ENCODE data around the gene REC8.
A peak's percentile ranks its signal among the peaks of the same experiment; 100 is the strongest.

Gene REC8

DNA sequence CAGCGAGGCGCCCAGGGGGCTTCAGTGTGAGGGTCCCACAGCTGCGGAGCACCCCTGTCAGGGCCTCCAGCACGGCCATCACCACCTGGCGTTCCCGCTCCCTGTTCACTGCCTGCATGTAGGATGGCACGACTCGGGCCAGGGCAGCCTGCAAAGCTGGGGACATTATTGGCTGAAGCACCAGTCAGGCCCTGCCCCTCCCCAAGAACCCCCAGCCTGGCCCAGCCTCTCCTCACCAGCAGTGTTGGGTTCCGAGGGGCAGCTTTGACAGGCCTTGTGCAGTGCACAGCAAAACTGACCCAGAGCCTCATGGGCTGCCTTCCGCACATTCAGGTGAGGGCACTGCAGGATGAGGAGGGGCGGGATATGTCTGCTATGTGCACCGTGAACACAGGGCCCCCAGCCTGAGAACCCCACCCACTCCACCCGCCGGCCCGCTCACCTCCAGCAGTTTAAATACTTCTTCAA lies 11.2 kb downstream of the REC8 start:
- TF ChIP-seq, protein P1, sequence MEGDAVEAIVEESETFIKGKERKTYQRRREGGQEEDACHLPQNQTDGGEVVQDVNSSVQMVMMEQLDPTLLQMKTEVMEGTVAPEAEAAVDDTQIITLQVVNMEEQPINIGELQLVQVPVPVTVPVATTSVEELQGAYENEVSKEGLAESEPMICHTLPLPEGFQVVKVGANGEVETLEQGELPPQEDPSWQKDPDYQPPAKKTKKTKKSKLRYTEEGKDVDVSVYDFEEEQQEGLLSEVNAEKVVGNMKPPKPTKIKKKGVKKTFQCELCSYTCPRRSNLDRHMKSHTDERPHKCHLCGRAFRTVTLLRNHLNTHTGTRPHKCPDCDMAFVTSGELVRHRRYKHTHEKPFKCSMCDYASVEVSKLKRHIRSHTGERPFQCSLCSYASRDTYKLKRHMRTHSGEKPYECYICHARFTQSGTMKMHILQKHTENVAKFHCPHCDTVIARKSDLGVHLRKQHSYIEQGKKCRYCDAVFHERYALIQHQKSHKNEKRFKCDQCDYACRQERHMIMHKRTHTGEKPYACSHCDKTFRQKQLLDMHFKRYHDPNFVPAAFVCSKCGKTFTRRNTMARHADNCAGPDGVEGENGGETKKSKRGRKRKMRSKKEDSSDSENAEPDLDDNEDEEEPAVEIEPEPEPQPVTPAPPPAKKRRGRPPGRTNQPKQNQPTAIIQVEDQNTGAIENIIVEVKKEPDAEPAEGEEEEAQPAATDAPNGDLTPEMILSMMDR (conservative IDR thresholded peaks at IDR 0.05; ENCODE audit: control insufficient read depth, insufficient read depth, low read depth, low read length), result no peak
- H3K4me3 ChIP-seq (ENCODE audit: control insufficient read depth, low read depth, low read length), result no peak overlapping the region
- no peak for DNase-seq (ENCODE audit: low read depth)

DNA sequence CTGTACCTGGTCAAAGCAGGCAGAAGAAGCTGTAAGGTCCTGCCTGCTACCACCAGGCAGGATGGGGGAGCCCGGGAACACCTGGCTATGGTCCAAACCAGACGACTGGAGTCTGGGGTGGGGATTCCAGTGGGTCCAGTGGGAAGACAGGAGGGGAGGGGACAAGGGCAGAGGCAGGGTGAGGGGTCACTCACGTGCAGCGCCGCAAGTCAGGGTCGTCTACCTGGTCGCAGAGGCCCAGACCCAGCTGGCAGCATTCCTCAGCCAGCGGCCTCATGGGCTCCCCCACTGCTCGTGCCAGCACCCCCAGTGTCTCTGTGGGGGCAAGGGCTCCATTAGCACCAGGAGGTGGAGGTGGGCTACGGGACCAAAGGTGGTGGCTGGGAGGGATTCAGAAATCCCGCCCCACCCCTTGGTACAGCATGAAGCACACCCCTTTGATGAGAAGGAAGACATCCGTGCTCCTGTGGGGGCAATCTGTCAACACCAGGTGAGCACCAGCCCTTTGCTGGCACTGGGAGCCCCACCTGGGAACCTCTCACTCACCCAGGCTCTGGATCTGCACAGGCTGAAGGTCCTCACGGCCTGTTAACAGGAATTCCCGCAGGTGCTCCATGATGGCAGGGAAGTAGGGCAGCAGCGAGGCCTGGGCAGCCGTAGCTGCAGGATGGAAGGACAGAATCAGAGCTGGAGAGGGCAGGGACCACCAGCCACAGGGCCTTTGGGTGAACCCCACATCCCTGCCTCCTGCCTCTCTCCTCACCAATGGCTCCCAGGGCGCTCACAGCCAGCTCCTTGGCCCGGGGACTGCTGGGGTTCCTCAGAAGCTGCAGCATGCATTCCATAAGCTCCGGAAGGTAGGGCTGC lies 12.5 kb downstream of the REC8 start:
- TF ChIP-seq, protein P1 (conservative IDR thresholded peaks at IDR 0.05; ENCODE audit: control insufficient read depth, insufficient read depth, low read depth, low read length), result no peak
- no peak for DNase-seq (ENCODE audit: low read depth)
- no peak overlapping the region for H3K4me3 ChIP-seq (ENCODE audit: control insufficient read depth, low read depth, low read length)

DNA sequence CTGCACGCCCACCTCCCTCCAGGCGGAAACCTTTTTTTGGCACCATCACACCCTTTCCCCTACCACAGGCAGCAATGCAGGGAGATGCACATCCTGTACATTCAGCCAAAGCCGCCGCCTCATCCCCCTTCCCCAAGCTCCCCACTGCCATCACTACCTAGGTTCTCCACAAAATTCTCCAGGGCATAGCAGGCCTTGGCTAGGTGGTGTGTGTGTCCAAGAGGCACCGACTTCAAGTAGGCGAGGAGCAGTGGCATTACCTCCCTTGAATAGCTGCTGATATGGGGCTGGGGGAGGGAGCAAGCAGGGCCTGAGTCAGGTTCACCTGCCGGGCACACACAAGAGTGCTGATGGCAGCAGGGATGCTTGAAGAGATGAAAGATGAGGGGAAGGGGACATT lies 13.1 kb downstream of the REC8 start:
- TF ChIP-seq, protein P1 (conservative IDR thresholded peaks at IDR 0.05; ENCODE audit: control insufficient read depth, insufficient read depth, low read depth, low read length), result no peak

DNA sequence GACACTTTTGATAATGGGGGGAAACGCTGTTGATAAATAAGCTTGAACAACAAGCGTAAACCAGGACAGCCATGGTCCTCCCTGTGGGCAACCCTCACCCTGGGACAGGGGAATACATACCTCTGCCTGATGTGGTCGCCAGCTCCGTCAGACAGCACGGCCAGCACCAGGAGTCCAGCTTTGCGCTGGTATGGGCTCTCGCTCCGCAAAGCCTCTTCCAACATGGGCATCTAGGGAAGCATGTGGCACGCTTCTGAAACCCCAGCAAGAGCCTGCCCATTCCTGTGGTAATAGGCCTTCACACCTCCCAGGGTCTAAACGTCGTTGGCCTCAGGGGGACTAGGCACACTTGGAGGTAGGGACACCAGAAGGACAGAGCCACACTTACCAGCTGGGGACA lies 13.9 kb downstream of the REC8 start:
- TF ChIP-seq, protein P1 (conservative IDR thresholded peaks at IDR 0.05; ENCODE audit: control insufficient read depth, insufficient read depth, low read depth, low read length), result no peak
- H3K4me3 ChIP-seq (ENCODE audit: control insufficient read depth, low read depth, low read length), result no peak overlapping the region
- no peak for DNase-seq (ENCODE audit: low read depth)

More for the DNA sequence above, 13.1 kb downstream of the REC8 start:
- H3K4me3 ChIP-seq (ENCODE audit: control insufficient read depth, low read depth, low read length), result no peak overlapping the region
- DNase-seq (ENCODE audit: low read depth), result no peak

DNA sequence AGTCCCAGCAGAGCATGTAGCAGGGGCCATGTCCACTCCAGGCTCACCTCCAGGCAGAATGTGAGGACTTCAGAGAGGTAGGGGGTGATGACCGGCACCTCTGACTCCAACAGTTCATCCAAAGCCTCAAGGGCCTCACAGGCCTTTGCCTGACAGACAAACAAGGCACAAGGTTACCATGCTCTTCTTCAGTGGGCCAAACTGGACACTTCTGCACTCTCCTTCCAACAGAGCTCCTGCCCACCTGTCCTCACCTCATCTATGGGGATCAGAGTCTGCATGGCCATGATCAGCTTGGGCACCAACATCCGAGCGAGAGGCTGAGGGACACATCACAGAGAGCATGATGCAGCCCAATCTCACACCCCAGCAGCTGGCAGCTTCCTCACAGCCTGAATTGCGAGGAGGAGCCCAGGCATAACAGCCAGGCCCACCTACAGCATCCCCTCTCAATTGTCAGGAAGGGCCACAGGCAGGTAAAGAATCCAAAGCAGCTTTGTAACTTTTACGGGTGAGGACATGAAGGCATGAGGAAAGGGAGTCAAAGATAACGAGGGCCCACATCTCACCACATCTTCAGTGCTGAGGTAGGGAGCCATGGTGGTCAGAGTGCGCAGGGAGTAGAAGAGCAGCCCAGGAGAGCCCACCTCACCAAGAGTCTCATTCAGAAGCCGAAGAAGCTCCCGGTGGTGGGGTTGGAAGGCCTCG lies 15.1 kb downstream of the REC8 start:
- no peak overlapping the region for H3K4me3 ChIP-seq (ENCODE audit: control insufficient read depth, low read depth, low read length)
- TF ChIP-seq, protein P1 (conservative IDR thresholded peaks at IDR 0.05; ENCODE audit: control insufficient read depth, insufficient read depth, low read depth, low read length), result no peak
- DNase-seq (ENCODE audit: low read depth), result no peak

DNA sequence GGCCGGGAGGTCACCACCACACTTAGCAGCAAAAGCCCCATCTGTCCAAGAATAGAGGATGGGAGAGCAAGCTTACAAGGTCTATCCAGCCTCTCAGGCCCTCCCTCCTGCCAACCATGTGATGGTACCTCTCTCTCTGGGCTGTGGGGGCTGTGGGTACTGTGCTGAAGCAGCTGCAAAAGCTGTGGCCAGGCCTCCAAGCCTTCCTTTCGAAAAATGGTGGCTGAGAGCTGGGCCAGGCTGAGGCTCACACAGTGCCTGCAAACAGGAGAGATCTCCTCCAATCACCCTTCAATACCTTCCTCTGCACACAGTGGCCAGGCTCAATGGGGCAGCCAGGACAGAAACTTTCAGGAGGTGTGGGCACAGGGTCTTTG lies 15.6 kb downstream of the REC8 start:
- H3K4me3 ChIP-seq (ENCODE audit: control insufficient read depth, low read depth, low read length), result peak overlapping the region; percentile 86
- TF ChIP-seq, protein P1 (conservative IDR thresholded peaks at IDR 0.05; ENCODE audit: control insufficient read depth, insufficient read depth, low read depth, low read length), result no peak
- no peak for DNase-seq (ENCODE audit: low read depth)
